Stomach (tissue), 9 donors: ENCODE results near the gene RGS11. TPM values are rescaled to one million over a fixed set of nuclear protein-coding genes. Genes with fewer than 3 reads are reported as not detected.
A peak's percentile ranks its signal among the peaks of the same experiment; 100 is the strongest.

Experiments
- DNase-seq, 2 donors: peaks; one replicate each; pipeline versions ENCODE4 v3.0.0 to v3.0.0-alpha.2; 2013 to 2019
- H3K27ac ChIP-seq, 5 donors: fragments of 200-600 bp in 4 of 5; sonication (generic) in 4 of 5; one replicate each; pipeline ENCODE4 v1.5.1; 2013 to 2019; ENCODE audit warnings: mild to moderate bottlenecking in 1 of 5, moderate library complexity in 1 of 5
- H3K27me3 ChIP-seq, 3 donors: fragments of 200-600 bp; sonication (generic); one replicate each; pipeline ENCODE4 v1.5.1; 2017 to 2019; ENCODE audit warnings: mixed run types in 1 of 3
- H3K36me3 ChIP-seq, 4 donors: fragments of 200-600 bp; sonication (generic); 1 replicate in 3 of 4; 2 replicates in 1 of 4; pipeline ENCODE4 v1.5.1; 2016 to 2019
- H3K4me1 ChIP-seq, 4 donors: fragments of 200-600 bp; sonication (generic); one replicate each; pipeline ENCODE4 v1.5.1; 2016 to 2019
- H3K4me3 ChIP-seq, 4 donors: fragments of 200-600 bp; sonication (generic) in 3 of 4; one replicate each; pipeline ENCODE4 v1.5.1; 2016 to 2019; ENCODE audit warnings: mild to moderate bottlenecking in 1 of 4
- H3K9me3 ChIP-seq, 4 donors: fragments of 200-600 bp; sonication (generic); one replicate each; pipeline ENCODE4 v1.5.1; 2016 to 2019
- CTCF ChIP-seq, 7 experiments: fragments of 450-650 bp in 4 of 7; fragments of 200-600 bp in 3 of 7; sonication (generic) in 3 of 7; IDR thresholded peaks; one replicate each; pipeline ENCODE4 v1.5.1; 2016 to 2019; ENCODE audit warnings: antibody characterized with exemption in 7 of 7, control low read depth in 2 of 7, mild to moderate bottlenecking in 1 of 7
- EP300 ChIP-seq: sonication (generic); formaldehyde crosslinking; IDR thresholded peaks from one replicate; pipeline ENCODE4 v1.6.1; 2017; ENCODE audit warnings: antibody characterized with exemption
- POLR2A ChIP-seq, 4 donors: fragments of 450-650 bp; IDR thresholded peaks; one replicate each; pipeline ENCODE4 v1.6.1; 2016; ENCODE audit warnings: antibody characterized with exemption in 4 of 4, control low read depth in 2 of 4, mild to moderate bottlenecking in 1 of 4, moderate library complexity in 1 of 4
- POLR2AphosphoS5 ChIP-seq, 3 donors: sonication (generic); formaldehyde crosslinking; IDR thresholded peaks; one replicate each; pipeline ENCODE4 v1.6.1; 2016; ENCODE audit warnings: antibody characterized with exemption in 3 of 3
- WGBS, 5 donors: extraction: QIAGEN DNeasy Blood & Tissue Kit in 3 of 5; methylation state at CpG; one replicate each; pipeline versions ENCODE4 v1.1.5 to v1.1.7; 2013 to 2018; 5-methylcytosine and 5-hydroxymethylcytosine counted together
- intact Hi-C: fragments of 100-400 bp; cut with DNase I; formaldehyde crosslinking; loops from one replicate; pipeline ENCODE4 v1.15.1; 2023; ENCODE audit warnings: low total_unique reads
- polyA plus RNA-seq, 3 donors: library from polyadenylated mRNA; stranded (reverse); fragments of 200-250 nt; gene quantifications; one replicate each; pipeline ENCODE4 v1.2.3, GENCODE V29; 2013
- total RNA-seq, 5 donors: library from RNA; depleted of rRNA; stranded (reverse); fragments of >200 nt; gene quantifications; one replicate each; pipeline versions ENCODE4 v1.1.0 to v1.2.3, GENCODE V29; 2014 to 2016
- donor health status: healthy with polysubstance abuse.
- donor health status: Bipolar disorder and iron deficiency.
- donor health status: healthy.

Gene RGS11
- total and polyA plus RNA-seq, 8 donors = 2.6 to 26.3 (median 9.6) TPM

GRCh38 chr16:287298-287811 lies 11.6 kb upstream of the RGS11 start:
- peaks cover 30 to 70% (median 59%) of the 10 kb centered on the region in 4 donors for H3K36me3 ChIP-seq
- peaks cover 0 to 35% (median 10%) of the 10 kb centered on the region in 4 donors for H3K4me1 ChIP-seq
- no peak overlapping the region for H3K4me3 ChIP-seq
- peak; percentile 60 to 62 for DNase-seq
- TF ChIP-seq CTCF (IDR thresholded peaks at IDR 0.05) = peak in 4 of 7 experiments; percentile 21 to 40 (median 29)
- no peak for TF ChIP-seq EP300
- WGBS, 5 donors = 32 to 64% (median 46%) methylated on average over 14 to 16 of the region's 16 CpGs
- intact Hi-C loops = no loop called here
- H3K27ac ChIP-seq = peak overlapping the region in 3 of 5 donors; percentile 3 to 38 (median 15)
- H3K9me3 ChIP-seq = no peaks in the 10 kb centered on the region
- H3K27me3 ChIP-seq = peaks cover 0 to 8% (median under 1%) of the 10 kb centered on the region in 3 donors

GRCh38 chr16:286491-287297 lies 10.9 kb upstream of the RGS11 start:
- intact Hi-C loops = no loop called here
- DNase-seq = no peak
- WGBS, 5 donors = 80 to 97% (median 86%) methylated on average over 15 to 22 of the region's 22 CpGs
- TF ChIP-seq EP300 (no peak), POLR2AphosphoS5 (IDR thresholded peaks at IDR 0.05) (no peak), POLR2A (IDR thresholded peaks at IDR 0.05) (no peak), CTCF (IDR thresholded peaks at IDR 0.05) (no peak)
- H3K4me3 ChIP-seq = no peak overlapping the region
- H3K36me3 ChIP-seq = peaks cover 26 to 64% (median 52%) of the 10 kb centered on the region in 4 donors
- H3K27me3 ChIP-seq = peaks cover 0 to 15% (median 7%) of the 10 kb centered on the region in 3 donors
- H3K9me3 ChIP-seq = no peaks in the 10 kb centered on the region
- H3K4me1 ChIP-seq = peaks cover 0 to 41% (median 14%) of the 10 kb centered on the region in 4 donors
- peak overlapping the region in 3 of 5 donors; percentile 3 to 38 (median 15) for H3K27ac ChIP-seq

- no peak overlapping the region for H3K4me3 ChIP-seq
- 84 to 94% (median 90%) methylated on average over 32 to 48 of the region's 48 CpGs for WGBS, 5 donors
Observed at GRCh38 chr16:285146-286055, 9.7 kb upstream of the RGS11 start.

More at GRCh38 chr16:285146-286055, 9.7 kb upstream of the RGS11 start:
- Histone ChIP-seq H3K9me3 (no peaks in the 10 kb centered on the region), H3K27me3 (peaks cover 0 to 27% (median 18%) of the 10 kb centered on the region in 3 donors), H3K4me1 (peaks cover 5 to 53% (median 26%) of the 10 kb centered on the region in 4 donors), H3K36me3 (peaks cover 18 to 51% (median 39%) of the 10 kb centered on the region in 4 donors), H3K27ac (no peak overlapping the region)
- no peak for DNase-seq
- TF ChIP-seq POLR2A (IDR thresholded peaks at IDR 0.05) = no peak
- TF ChIP-seq EP300 = no peak
- TF ChIP-seq POLR2AphosphoS5 (IDR thresholded peaks at IDR 0.05) = no peak
- TF ChIP-seq CTCF (IDR thresholded peaks at IDR 0.05) = no peak
- intact Hi-C loops = no loop called here
